GM12878 (cell line): ENCODE results near the gene SYT14. TPM values are rescaled to one million over a fixed set of nuclear protein-coding genes. Genes with fewer than 3 reads are reported as not detected.

ENCODE experiments used
- ATAC-seq: fragments of 200-7000 bp; cut with Tn5 transposase; 3 replicates; pipeline ENCODE4 v1.9.1; 2020; ENCODE audit warnings: mild to moderate bottlenecking, moderate library complexity
- BruUV-seq: library from RNA; stranded (reverse); fragments of 400-500 nt; replicated peaks from 2 replicates; lab custom pipeline; 2021; lab: Mats Ljungman, UMichigan
- CTCF ChIA-PET: fragments of 300-600 bp; sonication (Branson Sonifier 250); formaldehyde crosslinking; extraction: SDS; loops from one replicate; lab custom pipeline; 2021; ENCODE audit warnings: inconsistent platforms; lab: Yijun Ruan, JAX
- POLR2A ChIA-PET: fragments of 350-600 bp; formaldehyde crosslinking; extraction: SDS; loops from one replicate; lab custom pipeline; 2021; ENCODE audit warnings: inconsistent platforms; lab: Charles Lee
- RAD21 ChIA-PET: fragments of 300-600 bp; sonication (Branson Sonifier 250); formaldehyde crosslinking; loops from one replicate; lab custom pipeline; 2023; ENCODE audit warnings: antibody characterized with exemption; ENCODE audit not compliant: unreplicated experiment; lab: Charles Lee
- SMC1A ChIA-PET: fragments of 300-600 bp; sonication (Branson Sonifier 250); formaldehyde crosslinking; loops from one replicate; lab custom pipeline; 2023; ENCODE audit not compliant: unreplicated experiment, uncharacterized antibody; lab: Charles Lee
- DNase-seq: peaks from one replicate; pipeline ENCODE4 v3.0.0-alpha.2; 2011; ENCODE audit warnings: low read depth, low spot score
- FAIRE-seq: peaks from 3 replicates; lab custom pipeline; 2011; peaks lifted over from hg19 to GRCh38; lab: Jason Lieb, UNC
- H2AFZ ChIP-seq: 2 replicates; pipeline ENCODE4 v1.6.0; 2011; ENCODE audit warnings: low read depth, low read length, control low read depth; ENCODE audit not compliant: control insufficient read depth
- H3K27ac ChIP-seq: 2 replicates; pipeline ENCODE4 v1.5.1; 2011; ENCODE audit warnings: control low read depth; ENCODE audit not compliant: control insufficient read depth, insufficient read depth
- H3K27me3 ChIP-seq, 2 experiments: replicated peaks in 1 of 2; 2 replicates each; pipeline versions ENCODE4 v1.6.0 to v1.6.1; 2011; ENCODE audit warnings: low read length in 1 of 2; ENCODE audit not compliant: control insufficient read depth in 2 of 2, insufficient read depth in 2 of 2
- H3K36me3 ChIP-seq, 2 experiments: 2 replicates each; pipeline ENCODE4 v1.5.1; 2011; ENCODE audit warnings: low read length in 1 of 2; ENCODE audit not compliant: control insufficient read depth in 2 of 2, insufficient read depth in 2 of 2
- H3K4me1 ChIP-seq: 2 replicates; pipeline ENCODE4 v1.6.1; 2011; ENCODE audit warnings: mild to moderate bottlenecking, low read length, moderate library complexity, mixed read lengths; ENCODE audit not compliant: control insufficient read depth, insufficient read depth
- H3K4me2 ChIP-seq: 2 replicates; pipeline ENCODE4 v1.6.0; 2011; ENCODE audit warnings: control low read depth; ENCODE audit not compliant: control insufficient read depth, insufficient read depth
- H3K4me3 ChIP-seq: fragments of 200-600 bp; sonication (generic); 2 replicates; pipeline ENCODE4 v1.5.1; 2016
- H3K79me2 ChIP-seq: 2 replicates; pipeline ENCODE4 v1.6.0; 2011; ENCODE audit warnings: low read length; ENCODE audit not compliant: control insufficient read depth, insufficient read depth
- H3K9ac ChIP-seq: 2 replicates; pipeline ENCODE4 v1.8.0; 2011; ENCODE audit warnings: low read length, control low read depth, mixed read lengths; ENCODE audit not compliant: control insufficient read depth, insufficient read depth
- H3K9me3 ChIP-seq: replicated peaks from 3 replicates; pipeline ENCODE4 v1.5.1; 2011; ENCODE audit warnings: mild to moderate bottlenecking, low read length; ENCODE audit not compliant: control insufficient read depth, insufficient read depth
- H4K20me1 ChIP-seq: 2 replicates; pipeline ENCODE4 v1.6.0; 2011; ENCODE audit not compliant: control insufficient read depth, insufficient read depth
- CREM ChIP-seq: IDR thresholded peaks from 2 replicates; pipeline ENCODE4 v1.6.1; 2014; ENCODE audit warnings: antibody characterized with exemption, low read depth
- DPF2 ChIP-seq: fragments of 450-650 bp; IDR thresholded peaks from 2 replicates; pipeline ENCODE4 v1.6.1; 2017; ENCODE audit warnings: mild to moderate bottlenecking
- EED ChIP-seq: sonication (generic); IDR thresholded peaks from 2 replicates; pipeline ENCODE4 v1.6.1; 2016; ENCODE audit warnings: antibody characterized with exemption, low read depth
- JUNB ChIP-seq: IDR thresholded peaks from 2 replicates; pipeline ENCODE4 v1.6.1; 2016; ENCODE audit warnings: antibody characterized with exemption, mild to moderate bottlenecking
- MXI1 ChIP-seq: fragments of 150-350 bp; IDR thresholded peaks from 2 replicates; pipeline ENCODE4 v1.6.1; 2011; ENCODE audit warnings: low read depth, mild to moderate bottlenecking, inconsistent platforms, low read length, improper control_type of control experiment
- NR2C2 ChIP-seq: IDR thresholded peaks from 2 replicates; pipeline ENCODE4 v1.6.1; 2011; ENCODE audit warnings: borderline replicate concordance, low read depth; ENCODE audit not compliant: control insufficient read depth, insufficient read length
- PAX8 ChIP-seq: fragments of 450-650 bp; IDR thresholded peaks from 2 replicates; pipeline ENCODE4 v1.6.1; 2017; ENCODE audit warnings: mild to moderate bottlenecking, moderate library complexity
- PBX3 ChIP-seq: IDR thresholded peaks from 2 replicates; pipeline ENCODE4 v1.6.1; 2011; ENCODE audit warnings: mild to moderate bottlenecking, low read depth, low read length, moderate library complexity; ENCODE audit not compliant: insufficient replicate concordance
- RAD51 ChIP-seq: fragments of 450-650 bp; IDR thresholded peaks from 2 replicates; pipeline ENCODE4 v1.6.1; 2016; ENCODE audit warnings: moderate library complexity, mild to moderate bottlenecking, inconsistent platforms
- ZBTB11 ChIP-seq: fragments of 450-650 bp; formaldehyde crosslinking; IDR thresholded peaks from 2 replicates; pipeline ENCODE4 v1.5.0; 2022; ENCODE audit warnings: mild to moderate bottlenecking, missing genetic modification characterization
- WGBS: methylation state at CpG from one replicate; pipeline ENCODE4 v1.1.6; 2016; ENCODE audit warnings: low lambda C conversion rate; ENCODE audit not compliant: insufficient replicate concordance, insufficient coverage; ENCODE audit errors: missing lambda C conversion rate; 5-methylcytosine and 5-hydroxymethylcytosine counted together
- in situ Hi-C: fragments of 300-500 bp; cut with MboI; formaldehyde crosslinking; loops from 9 replicates; pipeline ENCODE4 v1.14.3; 2018; ENCODE audit warnings: mixed read lengths
- intact Hi-C: fragments of 100-400 bp; cut with micrococcal nuclease; formaldehyde crosslinking; loops from one replicate; pipeline ENCODE4 v1.14.2; 2022; ENCODE audit not compliant: unreplicated experiment
- polyA plus RNA-seq, 11 experiments: library from polyadenylated mRNA; depleted of rRNA in 4 of 11; unstranded in 6 of 11; stranded (reverse) in 5 of 11; fragments of >200 nt; fragmentation: Nextera tagmentation in 4 of 11; fragmentation: Illumina TruSeq in 1 of 11; extraction: Ambion mirVana in 4 of 11; extraction: Trizol in 1 of 11; gene quantifications; 1 replicate in 1 of 11; 2 replicates in 10 of 11; pipeline versions ENCODE4 v1.2.1 to v1.2.3, GENCODE V29; 2011 to 2016; ENCODE audit warnings: inconsistent platforms in 2 of 11, missing spikeins in 2 of 11, low read depth in 1 of 11
- total RNA-seq, 4 experiments: library from RNA; depleted of rRNA in 3 of 4; stranded (reverse); fragments of >200 nt in 3 of 4; fragmentation: Illumina TruSeq in 1 of 4; extraction: Trizol in 1 of 4; gene quantifications; 2 replicates each; pipeline versions ENCODE4 v1.2.1 to v1.2.3, GENCODE V29; 2013 to 2021

SYT14 gene
- total and polyA plus RNA-seq, 10 of the 15 experiments (the other 5 are each of a cell fraction or from before 2014, with no cell fraction given) = under 0.01 TPM; not detected in 9

- SMC1A ChIA-PET = interaction anchor here (0.6 kb wide), 1 partner anchor 761 kb away, joined by 3 read pairs; no protein-coding TSS in a partner anchor
- Histone ChIP-seq H3K4me1 (no peaks in the 10 kb centered on the region), H3K79me2 (no peaks in the 10 kb centered on the region), H3K4me3 (no peak overlapping the region), H3K27me3 (no peaks in the 10 kb centered on the region; a peak in 1 of 4 replicates)
- ATAC-seq = no peak
- POLR2A ChIA-PET = no interaction called here
- no peak for TF ChIP-seq EED
- TF ChIP-seq, all 136 proteins: peak for 0
- no TSS peak for BruUV-seq
- Histone ChIP-seq H4K20me1 (no peaks in the 10 kb centered on the region), H3K36me3 (no peaks in the 10 kb centered on the region), H3K9ac (no peak overlapping the region), H3K9me3 (no peaks in the 10 kb centered on the region), H3K27ac (no peak overlapping the region), H3K4me2 (no peak overlapping the region), H2AFZ (no peak overlapping the region)
- in situ Hi-C loops (no loop called here), intact Hi-C loops (no loop called here)
- 15% methylated on average over 8 of the region's 8 CpGs for WGBS
- CTCF ChIA-PET = interaction anchor here (0.7 kb wide), 1 partner anchor 10 kb away, joined by 3 read pairs; no protein-coding TSS in a partner anchor
- RAD21 ChIA-PET = no interaction called here
- no peak for FAIRE-seq
- DNase-seq = no peak
These were observed 236.1 kb downstream of the SYT14 start for GRCh38 chr1:210174133-210174532.

- Histone ChIP-seq H3K36me3 (no peaks in the 10 kb centered on the region), H3K9me3 (no peaks in the 10 kb centered on the region), H3K4me2 (no peak overlapping the region), H3K27me3 (no peaks in the 10 kb centered on the region), H3K4me3 (no peak overlapping the region), H3K27ac (no peak overlapping the region), H2AFZ (no peak overlapping the region), H4K20me1 (no peaks in the 10 kb centered on the region), H3K4me1 (no peaks in the 10 kb centered on the region), H3K9ac (no peak overlapping the region), H3K79me2 (no peaks in the 10 kb centered on the region)
- SMC1A ChIA-PET = no interaction called here
- BruUV-seq = no TSS peak
- in situ Hi-C loops (no loop called here), intact Hi-C loops (no loop called here)
- RAD21 ChIA-PET = no interaction called here
- DNase-seq = no peak
- POLR2A ChIA-PET = no interaction called here
- WGBS = 32% methylated on average over 2 of the region's 2 CpGs
- CTCF ChIA-PET = no interaction called here
- no peak for ATAC-seq
- no peak for FAIRE-seq
- no peak for TF ChIP-seq MXI1
- no peak for TF ChIP-seq CREM
- no peak for TF ChIP-seq ZBTB11 (CRISPR knock-in tag)
- TF ChIP-seq PAX8 = no peak
- TF ChIP-seq NR2C2 = no peak
- no peak for TF ChIP-seq PBX3
- TF ChIP-seq DPF2 = no peak
- no peak for TF ChIP-seq JUNB
- no peak for TF ChIP-seq RAD51
These were observed 247.0 kb downstream of the SYT14 start for GRCh38 chr1:210185063-210185462.
